Measurements from ENCODE around the gene UBE2K.

- TF ChIP-seq POLR2A (IDR thresholded peaks at IDR 0.05): no peak
- no peak for TF ChIP-seq CTCF (IDR thresholded peaks at IDR 0.05)
- no peak for TF ChIP-seq POLR2AphosphoS5 (IDR thresholded peaks at IDR 0.05)
- TF ChIP-seq EP300 (IDR thresholded peaks at IDR 0.05): no peak
These were observed 127.2 kb downstream of the UBE2K start for GRCh38 chr4:39825090-39825489.
